GM12878 (cell line): ENCODE results near the gene TIMM17B. TPM values are rescaled to one million over a fixed set of nuclear protein-coding genes. Genes with fewer than 3 reads are reported as not detected.

Experiments
- ATAC-seq: fragments of 200-7000 bp; cut with Tn5 transposase; 3 replicates; pipeline ENCODE4 v1.9.1; 2020; ENCODE audit warnings: mild to moderate bottlenecking, moderate library complexity
- BruUV-seq: library from RNA; stranded (reverse); fragments of 400-500 nt; replicated peaks from 2 replicates; lab custom pipeline; 2021; lab: Mats Ljungman, UMichigan
- CTCF ChIA-PET: fragments of 300-600 bp; sonication (Branson Sonifier 250); formaldehyde crosslinking; extraction: SDS; loops from one replicate; lab custom pipeline; 2021; ENCODE audit warnings: inconsistent platforms; lab: Yijun Ruan, JAX
- POLR2A ChIA-PET: fragments of 350-600 bp; formaldehyde crosslinking; extraction: SDS; loops from one replicate; lab custom pipeline; 2021; ENCODE audit warnings: inconsistent platforms; lab: Charles Lee
- RAD21 ChIA-PET: fragments of 300-600 bp; sonication (Branson Sonifier 250); formaldehyde crosslinking; loops from one replicate; lab custom pipeline; 2023; ENCODE audit warnings: antibody characterized with exemption; ENCODE audit not compliant: unreplicated experiment; lab: Charles Lee
- SMC1A ChIA-PET: fragments of 300-600 bp; sonication (Branson Sonifier 250); formaldehyde crosslinking; loops from one replicate; lab custom pipeline; 2023; ENCODE audit not compliant: unreplicated experiment, uncharacterized antibody; lab: Charles Lee
- DNase-seq: peaks from one replicate; pipeline ENCODE4 v3.0.0-alpha.2; 2011; ENCODE audit warnings: low read depth, low spot score
- FAIRE-seq: peaks from 3 replicates; lab custom pipeline; 2011; peaks lifted over from hg19 to GRCh38; lab: Jason Lieb, UNC
- H2AFZ ChIP-seq: 2 replicates; pipeline ENCODE4 v1.6.0; 2011; ENCODE audit warnings: low read depth, low read length, control low read depth; ENCODE audit not compliant: control insufficient read depth
- H3K27ac ChIP-seq: 2 replicates; pipeline ENCODE4 v1.5.1; 2011; ENCODE audit warnings: control low read depth; ENCODE audit not compliant: control insufficient read depth, insufficient read depth
- H3K27me3 ChIP-seq, 2 experiments: replicated peaks in 1 of 2; 2 replicates each; pipeline versions ENCODE4 v1.6.0 to v1.6.1; 2011; ENCODE audit warnings: low read length in 1 of 2; ENCODE audit not compliant: control insufficient read depth in 2 of 2, insufficient read depth in 2 of 2
- H3K36me3 ChIP-seq, 2 experiments: 2 replicates each; pipeline ENCODE4 v1.5.1; 2011; ENCODE audit warnings: low read length in 1 of 2; ENCODE audit not compliant: control insufficient read depth in 2 of 2, insufficient read depth in 2 of 2
- H3K4me1 ChIP-seq: 2 replicates; pipeline ENCODE4 v1.6.1; 2011; ENCODE audit warnings: mild to moderate bottlenecking, low read length, moderate library complexity, mixed read lengths; ENCODE audit not compliant: control insufficient read depth, insufficient read depth
- H3K4me2 ChIP-seq: 2 replicates; pipeline ENCODE4 v1.6.0; 2011; ENCODE audit warnings: control low read depth; ENCODE audit not compliant: control insufficient read depth, insufficient read depth
- H3K4me3 ChIP-seq: fragments of 200-600 bp; sonication (generic); 2 replicates; pipeline ENCODE4 v1.5.1; 2016
- H3K79me2 ChIP-seq: 2 replicates; pipeline ENCODE4 v1.6.0; 2011; ENCODE audit warnings: low read length; ENCODE audit not compliant: control insufficient read depth, insufficient read depth
- H3K9ac ChIP-seq: 2 replicates; pipeline ENCODE4 v1.8.0; 2011; ENCODE audit warnings: low read length, control low read depth, mixed read lengths; ENCODE audit not compliant: control insufficient read depth, insufficient read depth
- H3K9me3 ChIP-seq: replicated peaks from 3 replicates; pipeline ENCODE4 v1.5.1; 2011; ENCODE audit warnings: mild to moderate bottlenecking, low read length; ENCODE audit not compliant: control insufficient read depth, insufficient read depth
- H4K20me1 ChIP-seq: 2 replicates; pipeline ENCODE4 v1.6.0; 2011; ENCODE audit not compliant: control insufficient read depth, insufficient read depth
- BCL11A ChIP-seq: IDR thresholded peaks from 2 replicates; pipeline ENCODE4 v1.6.1; 2011; ENCODE audit warnings: low read depth, low read length
- KLF5 ChIP-seq: fragments of 450-650 bp; IDR thresholded peaks from 2 replicates; pipeline ENCODE4 v1.6.1; 2014; ENCODE audit warnings: mild to moderate bottlenecking; ENCODE audit not compliant: partially characterized antibody
- NFIC ChIP-seq: IDR thresholded peaks from 2 replicates; pipeline ENCODE4 v1.6.1; 2012; ENCODE audit warnings: low read depth, mild to moderate bottlenecking, inconsistent platforms, low read length, moderate library complexity
- POLR2A ChIP-seq: IDR thresholded peaks from 2 replicates; pipeline ENCODE4 v1.6.1; 2011; ENCODE audit warnings: low read depth, mild to moderate bottlenecking, low read length
- RFX5 ChIP-seq: IDR thresholded peaks from 2 replicates; pipeline ENCODE4 v1.6.1; 2011; ENCODE audit warnings: low read depth, low read length, improper control_type of control experiment
- SIX5 ChIP-seq: IDR thresholded peaks from 2 replicates; pipeline ENCODE4 v1.6.1; 2011; ENCODE audit warnings: mild to moderate bottlenecking, low read depth, low read length, moderate library complexity; ENCODE audit not compliant: severe bottlenecking
- ZNF274 ChIP-seq: IDR thresholded peaks from one replicate; pipeline ENCODE4 v1.8.0; 2011; ENCODE audit not compliant: insufficient read length, insufficient read depth
- WGBS: methylation state at CpG from one replicate; pipeline ENCODE4 v1.1.6; 2016; ENCODE audit warnings: low lambda C conversion rate; ENCODE audit not compliant: insufficient replicate concordance, insufficient coverage; ENCODE audit errors: missing lambda C conversion rate; 5-methylcytosine and 5-hydroxymethylcytosine counted together
- in situ Hi-C: fragments of 300-500 bp; cut with MboI; formaldehyde crosslinking; loops from 9 replicates; pipeline ENCODE4 v1.14.3; 2018; ENCODE audit warnings: mixed read lengths
- intact Hi-C: fragments of 100-400 bp; cut with micrococcal nuclease; formaldehyde crosslinking; loops from one replicate; pipeline ENCODE4 v1.14.2; 2022; ENCODE audit not compliant: unreplicated experiment
- polyA plus RNA-seq, 11 experiments: library from polyadenylated mRNA; depleted of rRNA in 4 of 11; unstranded in 6 of 11; stranded (reverse) in 5 of 11; fragments of >200 nt; fragmentation: Nextera tagmentation in 4 of 11; fragmentation: Illumina TruSeq in 1 of 11; extraction: Ambion mirVana in 4 of 11; extraction: Trizol in 1 of 11; gene quantifications; 1 replicate in 1 of 11; 2 replicates in 10 of 11; pipeline versions ENCODE4 v1.2.1 to v1.2.3, GENCODE V29; 2011 to 2016; ENCODE audit warnings: inconsistent platforms in 2 of 11, missing spikeins in 2 of 11, low read depth in 1 of 11
- total RNA-seq, 4 experiments: library from RNA; depleted of rRNA in 3 of 4; stranded (reverse); fragments of >200 nt in 3 of 4; fragmentation: Illumina TruSeq in 1 of 4; extraction: Trizol in 1 of 4; gene quantifications; 2 replicates each; pipeline versions ENCODE4 v1.2.1 to v1.2.3, GENCODE V29; 2013 to 2021
- TF ChIP-seq, protein P1 (sequence below): fragments of 450-650 bp; formaldehyde crosslinking; IDR thresholded peaks from 2 replicates; pipeline ENCODE4 v1.4.0; 2020; ENCODE audit warnings: mild to moderate bottlenecking, moderate library complexity
- TF ChIP-seq, protein P2 (sequence below): IDR thresholded peaks from 2 replicates; pipeline ENCODE4 v1.6.1; 2011; ENCODE audit warnings: low read depth, low read length, improper control_type of control experiment, borderline replicate concordance

TIMM17B gene
- total and polyA plus RNA-seq, 10 of the 15 experiments (the other 5 are each of a cell fraction or from before 2014, with no cell fraction given): 4.5 to 88.7 (median 47.5) TPM

- ChIA-PET RAD21 (no interaction called here), SMC1A (interaction anchor here (0.7 kb wide), 1 partner anchor 13 kb away, joined by 3 read pairs; no protein-coding TSS in a partner anchor), CTCF (no interaction called here), POLR2A (no interaction called here)
- 93% methylated on average over 13 of the region's 13 CpGs for WGBS
- Histone ChIP-seq H3K4me1 (peaks cover 12% of the 10 kb centered on the region), H3K79me2 (peaks cover under 1% of the 10 kb centered on the region), H3K9me3 (no peaks in the 10 kb centered on the region), H3K4me2 (no peak overlapping the region), H4K20me1 (no peaks in the 10 kb centered on the region), H2AFZ (no peak overlapping the region), H3K9ac (no peak overlapping the region), H3K27ac (no peak overlapping the region), H3K4me3 (no peak overlapping the region), H3K36me3 (peaks cover 0 to 5% of the 10 kb centered on the region in 2 experiments; a peak in 2 of 4 replicates), H3K27me3 (no peaks in the 10 kb centered on the region)
- intact Hi-C loops (loop anchor here (1.0 kb wide), 1 partner anchor 16 kb away; no protein-coding TSS in a partner anchor), in situ Hi-C loops (no loop called here)
- no TSS peak for BruUV-seq
- no peak for DNase-seq
- no peak for ATAC-seq
- no peak for FAIRE-seq
- TF ChIP-seq POLR2A (0 out of 2 replicates have a peak, but pooled peaks have one; percentile 4), NFIC (no peak)
Measured at GRCh38 chrX:48923771-48924170, 26.2 kb upstream of the TIMM17B start.

GRCh38 chrX:48920718-48921104 is 23.1 kb upstream of the TIMM17B start:
- WGBS: 72% methylated on average over 4 of the region's 4 CpGs
- H3K4me3 ChIP-seq: no peak overlapping the region
- in situ Hi-C loops: no loop called here
- SMC1A ChIA-PET: interaction anchor here (1.0 to 2.3 kb wide), 2 partner anchors 16 to 18 kb away, joined by 3 to 12 read pairs; no protein-coding TSS in a partner anchor
- H3K9me3 ChIP-seq: no peaks in the 10 kb centered on the region; the same call in 2 of the 3 replicates
- peaks cover 30% of the 10 kb centered on the region for H3K79me2 ChIP-seq
- H3K27ac ChIP-seq: peak overlapping the region; percentile 51
- no peak for ATAC-seq
- DNase-seq: no peak
- no TSS peak for BruUV-seq
- no peaks in the 10 kb centered on the region; the same call in 1 of the 2 replicates for H4K20me1 ChIP-seq
- TF ChIP-seq, protein P1, sequence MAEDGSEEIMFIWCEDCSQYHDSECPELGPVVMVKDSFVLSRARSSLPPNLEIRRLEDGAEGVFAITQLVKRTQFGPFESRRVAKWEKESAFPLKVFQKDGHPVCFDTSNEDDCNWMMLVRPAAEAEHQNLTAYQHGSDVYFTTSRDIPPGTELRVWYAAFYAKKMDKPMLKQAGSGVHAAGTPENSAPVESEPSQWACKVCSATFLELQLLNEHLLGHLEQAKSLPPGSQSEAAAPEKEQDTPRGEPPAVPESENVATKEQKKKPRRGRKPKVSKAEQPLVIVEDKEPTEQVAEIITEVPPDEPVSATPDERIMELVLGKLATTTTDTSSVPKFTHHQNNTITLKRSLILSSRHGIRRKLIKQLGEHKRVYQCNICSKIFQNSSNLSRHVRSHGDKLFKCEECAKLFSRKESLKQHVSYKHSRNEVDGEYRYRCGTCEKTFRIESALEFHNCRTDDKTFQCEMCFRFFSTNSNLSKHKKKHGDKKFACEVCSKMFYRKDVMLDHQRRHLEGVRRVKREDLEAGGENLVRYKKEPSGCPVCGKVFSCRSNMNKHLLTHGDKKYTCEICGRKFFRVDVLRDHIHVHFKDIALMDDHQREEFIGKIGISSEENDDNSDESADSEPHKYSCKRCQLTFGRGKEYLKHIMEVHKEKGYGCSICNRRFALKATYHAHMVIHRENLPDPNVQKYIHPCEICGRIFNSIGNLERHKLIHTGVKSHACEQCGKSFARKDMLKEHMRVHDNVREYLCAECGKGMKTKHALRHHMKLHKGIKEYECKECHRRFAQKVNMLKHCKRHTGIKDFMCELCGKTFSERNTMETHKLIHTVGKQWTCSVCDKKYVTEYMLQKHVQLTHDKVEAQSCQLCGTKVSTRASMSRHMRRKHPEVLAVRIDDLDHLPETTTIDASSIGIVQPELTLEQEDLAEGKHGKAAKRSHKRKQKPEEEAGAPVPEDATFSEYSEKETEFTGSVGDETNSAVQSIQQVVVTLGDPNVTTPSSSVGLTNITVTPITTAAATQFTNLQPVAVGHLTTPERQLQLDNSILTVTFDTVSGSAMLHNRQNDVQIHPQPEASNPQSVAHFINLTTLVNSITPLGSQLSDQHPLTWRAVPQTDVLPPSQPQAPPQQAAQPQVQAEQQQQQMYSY: no peak
- TF ChIP-seq, protein P2, sequence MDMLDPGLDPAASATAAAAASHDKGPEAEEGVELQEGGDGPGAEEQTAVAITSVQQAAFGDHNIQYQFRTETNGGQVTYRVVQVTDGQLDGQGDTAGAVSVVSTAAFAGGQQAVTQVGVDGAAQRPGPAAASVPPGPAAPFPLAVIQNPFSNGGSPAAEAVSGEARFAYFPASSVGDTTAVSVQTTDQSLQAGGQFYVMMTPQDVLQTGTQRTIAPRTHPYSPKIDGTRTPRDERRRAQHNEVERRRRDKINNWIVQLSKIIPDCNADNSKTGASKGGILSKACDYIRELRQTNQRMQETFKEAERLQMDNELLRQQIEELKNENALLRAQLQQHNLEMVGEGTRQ: no peak
- TF ChIP-seq KLF5 (no peak), SIX5 (no peak), RFX5 (no peak), BCL11A (no peak), ZNF274 (no peak)
- TF ChIP-seq, all 136 proteins: peak for 0
- Histone ChIP-seq H3K36me3 (peaks cover 0 to 3% of the 10 kb centered on the region in 2 experiments; a peak in 1 of 4 replicates), H3K27me3 (no peaks in the 10 kb centered on the region), H2AFZ (no peak overlapping the region), H3K9ac (no peak overlapping the region; the same call in 1 of the 2 replicates), H3K4me2 (0 out of 2 replicates have a peak overlapping the region, but pooled peaks have one; percentile 56), H3K4me1 (peaks cover 9% of the 10 kb centered on the region)
- intact Hi-C loops: no loop called here
- CTCF ChIA-PET: interaction anchor here (1.1 to 1.4 kb wide), 2 partner anchors 16 to 26 kb away, joined by 3 to 4 read pairs; no protein-coding TSS in a partner anchor
- POLR2A ChIA-PET: interaction anchor here (1.1 to 2.9 kb wide), 3 partner anchors 16 to 225 kb away, joined by 3 to 21 read pairs (median 6); no protein-coding TSS in a partner anchor
- no peak for FAIRE-seq
- RAD21 ChIA-PET: interaction anchor here (1.4 to 1.6 kb wide), 2 partner anchors 17 to 26 kb away, joined by 6 read pairs; no protein-coding TSS in a partner anchor
